NCI-H510A (cell line): ENCODE data around the gene ZFHX3.
A peak's percentile ranks its signal among the peaks of the same experiment; 100 is the strongest.

ENCODE experiments used
- DNase-seq: peaks from one replicate; lab custom pipeline; 2025; lab: John Stamatoyannopoulos, UW

The ZFHX3 gene

GRCh38 chr16:72793017-72793416, 254.9 kb downstream of the ZFHX3 start:
- DNase-seq = no peak

- no peak for DNase-seq
Measured at GRCh38 chr16:72791786-72792185, 256.1 kb downstream of the ZFHX3 start.

DNA sequence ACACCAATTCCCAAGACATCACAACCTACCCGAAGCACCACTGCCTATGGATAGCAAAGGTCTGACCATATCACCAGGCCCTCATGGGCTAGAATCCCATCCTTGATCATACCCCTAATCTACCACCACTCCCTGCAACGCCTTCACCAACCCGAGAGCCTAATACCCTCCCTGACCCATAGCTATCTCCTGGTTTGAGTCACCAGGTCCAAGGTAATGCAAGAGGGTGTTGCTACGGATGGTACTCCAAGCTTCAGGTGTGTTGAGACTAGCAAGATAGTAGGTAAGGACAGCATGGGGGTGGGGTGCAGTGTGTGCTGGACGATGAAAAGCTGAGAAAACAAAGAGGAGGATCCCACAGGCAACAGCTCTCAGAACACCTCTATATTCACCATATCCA, 258.0 kb downstream of the ZFHX3 start:
- DNase-seq = no peak

DNA sequence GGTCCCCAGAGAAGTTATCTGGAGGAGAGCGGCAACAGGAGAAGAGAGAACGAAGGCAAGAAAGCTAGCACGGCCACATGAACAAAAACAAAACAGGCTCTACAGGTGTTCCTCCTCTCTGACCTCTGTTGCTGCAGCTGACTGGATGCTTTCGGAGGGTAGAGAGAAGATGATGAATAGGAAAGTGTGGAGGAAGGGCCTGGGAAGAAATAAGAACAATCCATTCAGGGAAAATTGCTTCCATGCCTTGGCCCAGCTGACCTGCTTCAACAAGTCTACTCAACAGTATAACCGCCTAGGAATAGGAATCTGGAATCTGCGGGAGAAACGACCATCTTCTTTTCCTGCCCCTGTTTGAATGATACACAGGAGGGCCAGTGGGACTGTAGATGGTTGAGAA, 258.5 kb downstream of the ZFHX3 start:
- DNase-seq = no peak

DNA sequence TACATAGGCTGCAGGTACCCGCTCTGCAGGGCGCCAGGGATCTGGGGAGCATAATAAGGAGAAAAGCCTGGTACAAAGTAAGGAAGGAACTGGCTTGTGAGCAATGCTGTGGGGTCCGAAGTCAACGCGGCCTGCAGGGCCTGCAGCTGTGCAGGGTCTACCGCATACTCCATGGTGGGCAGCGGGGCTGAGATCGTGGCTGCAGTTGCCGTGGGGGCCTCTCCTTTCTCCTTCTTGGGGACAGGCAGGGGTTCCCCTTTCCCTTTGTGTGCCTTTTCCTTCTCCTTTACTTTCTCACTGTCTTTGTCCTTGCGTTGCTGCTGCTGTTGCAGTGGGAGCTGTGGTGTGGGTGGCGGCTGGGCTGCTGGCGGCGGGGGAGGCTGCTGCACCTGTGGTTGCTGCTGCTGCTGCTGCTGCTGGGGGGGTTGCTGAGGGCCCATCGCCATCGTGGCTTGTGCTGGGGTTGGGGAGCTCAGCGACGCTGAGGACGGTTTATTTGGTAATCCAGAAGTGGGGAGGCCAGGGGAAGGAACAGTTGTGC, 259.6 kb downstream of the ZFHX3 start:
- no peak for DNase-seq

GRCh38 chr16:72787514-72788268, 260.2 kb downstream of the ZFHX3 start:
- DNase-seq = no peak

DNA sequence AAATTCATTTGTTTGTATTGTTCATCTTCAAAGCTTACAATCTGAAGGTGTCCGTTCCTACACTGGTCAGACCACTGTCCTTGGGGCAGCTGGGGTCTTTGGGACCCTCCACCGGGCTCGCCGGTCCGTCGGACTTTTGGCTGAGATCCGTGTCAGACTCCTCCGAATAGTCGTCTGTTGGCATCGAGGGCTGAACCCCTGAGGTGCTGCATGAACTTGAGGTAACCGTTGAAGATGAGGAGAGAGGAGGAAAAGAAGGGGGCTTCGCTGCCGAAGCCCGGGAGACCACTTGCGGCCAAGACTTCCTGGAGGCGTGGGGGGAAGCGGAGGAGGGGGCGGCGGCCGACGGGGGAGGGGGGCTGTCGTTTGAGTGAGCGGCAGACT, 260.8 kb downstream of the ZFHX3 start:
- no peak for DNase-seq

- DNase-seq = no peak
Measured at GRCh38 chr16:72786606-72787005, 261.3 kb downstream of the ZFHX3 start.

DNA sequence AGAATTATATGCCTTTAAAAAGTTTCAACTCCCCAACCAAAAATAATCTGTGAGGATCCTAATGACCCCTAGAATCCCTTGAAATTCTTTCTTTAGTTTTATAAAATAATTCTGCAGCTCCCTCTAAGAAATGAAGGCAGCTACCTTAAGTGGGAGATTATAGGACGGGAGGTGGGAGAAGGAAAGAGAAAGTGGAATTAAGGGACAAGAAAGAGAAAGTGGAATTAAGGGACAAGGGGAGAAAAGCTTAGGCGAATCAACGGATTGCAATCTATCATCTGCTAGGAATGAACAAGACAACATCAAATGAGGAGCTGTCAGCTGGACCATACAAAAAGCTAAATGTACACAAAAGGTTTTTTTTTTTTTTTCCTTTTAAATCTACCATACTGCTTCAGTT, 262.0 kb downstream of the ZFHX3 start:
- DNase-seq = no peak

- DNase-seq = no peak
Measured at GRCh38 chr16:72785171-72785570, 262.8 kb downstream of the ZFHX3 start.

GRCh38 chr16:72783716-72784318, 264.1 kb downstream of the ZFHX3 start:
- DNase-seq = no peak

- DNase-seq = no peak
Measured at GRCh38 chr16:72769876-72770275, 278.1 kb downstream of the ZFHX3 start.

GRCh38 chr16:72768591-72768990, 279.3 kb downstream of the ZFHX3 start:
- DNase-seq = no peak

DNA sequence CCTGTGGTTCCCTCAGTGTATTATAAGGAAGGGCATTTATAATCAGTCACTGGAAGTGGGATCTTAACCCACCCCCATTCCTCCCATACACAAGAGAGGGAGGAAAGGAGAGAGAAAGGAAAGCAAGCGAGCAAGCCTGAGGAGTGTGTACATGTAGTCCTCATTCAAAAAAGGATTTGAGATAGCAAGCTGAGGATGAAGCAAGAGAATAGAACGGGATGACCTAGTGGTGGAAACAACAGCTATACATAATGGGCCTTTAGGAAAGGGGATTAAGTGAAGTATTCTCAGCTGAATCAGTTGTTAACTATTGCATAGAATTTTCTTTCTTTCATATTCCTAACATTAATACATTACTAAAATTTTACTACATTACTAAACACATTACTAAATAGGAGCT, 281.4 kb downstream of the ZFHX3 start:
- DNase-seq = no peak

GRCh38 chr16:72764015-72764654, 283.8 kb downstream of the ZFHX3 start:
- no peak for DNase-seq

- no peak for DNase-seq
Measured at GRCh38 chr16:72760581-72760980, 287.3 kb downstream of the ZFHX3 start.

DNA sequence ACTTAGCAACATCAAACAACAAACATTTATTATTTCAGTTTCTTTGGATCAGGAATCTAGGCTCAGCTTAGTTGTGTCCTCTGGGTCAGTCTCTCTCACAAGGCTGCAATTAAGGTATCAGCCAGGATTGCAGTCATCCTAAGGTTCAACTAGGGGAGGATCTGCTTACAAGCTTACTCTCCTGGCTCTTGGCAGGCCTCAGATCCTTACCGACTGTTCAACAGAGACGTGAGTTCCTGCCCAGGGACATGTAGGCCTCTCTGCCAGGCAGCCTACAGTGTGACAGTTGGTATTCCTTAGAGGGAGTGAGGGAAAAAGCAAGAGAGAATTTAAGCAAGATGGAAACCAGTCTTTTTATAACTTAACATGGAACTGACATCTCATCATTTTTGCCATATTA, 294.0 kb downstream of the ZFHX3 start:
- no peak for DNase-seq

GRCh38 chr16:72752004-72752695, 295.8 kb downstream of the ZFHX3 start:
- DNase-seq = peak; percentile 12

- DNase-seq = no peak
Measured at GRCh38 chr16:72751076-72751475, 296.9 kb downstream of the ZFHX3 start.

- DNase-seq = no peak
Measured at GRCh38 chr16:72749091-72749490, 298.8 kb downstream of the ZFHX3 start.

DNA sequence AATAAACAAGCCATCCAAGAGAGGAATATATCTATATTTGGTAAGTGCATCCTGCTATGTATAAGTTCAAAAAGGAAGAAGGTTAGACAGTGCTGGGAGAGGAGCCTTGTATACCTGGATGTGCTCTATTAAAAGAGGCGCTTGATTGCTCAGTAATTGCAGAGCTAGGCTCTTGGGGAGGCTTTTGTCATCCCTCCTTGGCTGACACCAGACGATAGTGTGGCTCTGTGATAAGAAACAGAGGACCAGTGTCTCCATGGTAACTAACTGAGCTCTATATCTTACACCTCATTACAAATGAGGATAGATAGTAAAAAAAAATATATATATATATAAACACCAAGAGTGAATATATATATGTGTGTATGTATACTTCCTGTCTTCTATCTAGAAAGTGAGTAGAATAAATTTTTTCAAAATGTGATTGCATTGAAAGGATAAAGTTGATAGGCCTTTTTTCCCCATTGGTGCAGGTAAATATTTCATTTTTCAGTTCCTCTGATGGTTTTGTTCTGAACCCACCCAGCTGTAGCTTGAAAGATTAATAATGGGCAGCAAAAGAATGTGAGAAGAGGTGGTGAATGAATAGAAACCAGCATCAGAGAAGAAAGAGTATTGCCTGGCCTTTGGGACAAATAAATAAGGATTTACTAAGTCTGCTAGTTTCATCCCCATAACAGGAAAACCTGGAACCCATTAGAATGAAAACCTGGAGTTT, 303.7 kb downstream of the ZFHX3 start:
- DNase-seq = no peak
